Measurements from ENCODE around the gene TMEM259.

DNA sequence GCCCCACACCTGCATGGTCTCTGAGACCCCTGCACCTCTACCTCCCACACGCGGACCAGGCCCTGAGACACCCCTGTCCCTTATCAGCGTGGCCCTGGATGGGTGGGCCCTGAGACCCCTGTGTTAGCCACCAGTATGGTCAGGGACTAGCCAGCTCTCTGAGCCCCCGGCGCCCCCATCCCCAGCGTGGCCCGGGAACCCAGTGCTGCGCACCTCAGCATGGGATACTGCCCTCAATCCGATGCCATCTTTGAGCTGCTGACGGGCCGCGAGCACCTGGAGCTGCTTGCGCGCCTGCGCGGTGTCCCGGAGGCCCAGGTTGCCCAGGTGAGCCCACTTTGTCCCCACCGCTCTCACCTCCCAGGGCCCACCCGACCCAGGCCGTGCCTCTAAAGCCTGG lies 41.1 kb upstream of the TMEM259 start:
- TF ChIP-seq, protein P1, sequence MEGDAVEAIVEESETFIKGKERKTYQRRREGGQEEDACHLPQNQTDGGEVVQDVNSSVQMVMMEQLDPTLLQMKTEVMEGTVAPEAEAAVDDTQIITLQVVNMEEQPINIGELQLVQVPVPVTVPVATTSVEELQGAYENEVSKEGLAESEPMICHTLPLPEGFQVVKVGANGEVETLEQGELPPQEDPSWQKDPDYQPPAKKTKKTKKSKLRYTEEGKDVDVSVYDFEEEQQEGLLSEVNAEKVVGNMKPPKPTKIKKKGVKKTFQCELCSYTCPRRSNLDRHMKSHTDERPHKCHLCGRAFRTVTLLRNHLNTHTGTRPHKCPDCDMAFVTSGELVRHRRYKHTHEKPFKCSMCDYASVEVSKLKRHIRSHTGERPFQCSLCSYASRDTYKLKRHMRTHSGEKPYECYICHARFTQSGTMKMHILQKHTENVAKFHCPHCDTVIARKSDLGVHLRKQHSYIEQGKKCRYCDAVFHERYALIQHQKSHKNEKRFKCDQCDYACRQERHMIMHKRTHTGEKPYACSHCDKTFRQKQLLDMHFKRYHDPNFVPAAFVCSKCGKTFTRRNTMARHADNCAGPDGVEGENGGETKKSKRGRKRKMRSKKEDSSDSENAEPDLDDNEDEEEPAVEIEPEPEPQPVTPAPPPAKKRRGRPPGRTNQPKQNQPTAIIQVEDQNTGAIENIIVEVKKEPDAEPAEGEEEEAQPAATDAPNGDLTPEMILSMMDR (conservative IDR thresholded peaks at IDR 0.05; ENCODE audit: low read depth in 2 of 2) = no peak
- TF ChIP-seq POLR2AphosphoS5 (IDR thresholded peaks at IDR 0.05; ENCODE audit: low read depth) = no peak
- no peak for TF ChIP-seq EZH2 (IDR thresholded peaks at IDR 0.05; ENCODE audit: low read depth, unreplicated experiment)
- TF ChIP-seq, protein P2, sequence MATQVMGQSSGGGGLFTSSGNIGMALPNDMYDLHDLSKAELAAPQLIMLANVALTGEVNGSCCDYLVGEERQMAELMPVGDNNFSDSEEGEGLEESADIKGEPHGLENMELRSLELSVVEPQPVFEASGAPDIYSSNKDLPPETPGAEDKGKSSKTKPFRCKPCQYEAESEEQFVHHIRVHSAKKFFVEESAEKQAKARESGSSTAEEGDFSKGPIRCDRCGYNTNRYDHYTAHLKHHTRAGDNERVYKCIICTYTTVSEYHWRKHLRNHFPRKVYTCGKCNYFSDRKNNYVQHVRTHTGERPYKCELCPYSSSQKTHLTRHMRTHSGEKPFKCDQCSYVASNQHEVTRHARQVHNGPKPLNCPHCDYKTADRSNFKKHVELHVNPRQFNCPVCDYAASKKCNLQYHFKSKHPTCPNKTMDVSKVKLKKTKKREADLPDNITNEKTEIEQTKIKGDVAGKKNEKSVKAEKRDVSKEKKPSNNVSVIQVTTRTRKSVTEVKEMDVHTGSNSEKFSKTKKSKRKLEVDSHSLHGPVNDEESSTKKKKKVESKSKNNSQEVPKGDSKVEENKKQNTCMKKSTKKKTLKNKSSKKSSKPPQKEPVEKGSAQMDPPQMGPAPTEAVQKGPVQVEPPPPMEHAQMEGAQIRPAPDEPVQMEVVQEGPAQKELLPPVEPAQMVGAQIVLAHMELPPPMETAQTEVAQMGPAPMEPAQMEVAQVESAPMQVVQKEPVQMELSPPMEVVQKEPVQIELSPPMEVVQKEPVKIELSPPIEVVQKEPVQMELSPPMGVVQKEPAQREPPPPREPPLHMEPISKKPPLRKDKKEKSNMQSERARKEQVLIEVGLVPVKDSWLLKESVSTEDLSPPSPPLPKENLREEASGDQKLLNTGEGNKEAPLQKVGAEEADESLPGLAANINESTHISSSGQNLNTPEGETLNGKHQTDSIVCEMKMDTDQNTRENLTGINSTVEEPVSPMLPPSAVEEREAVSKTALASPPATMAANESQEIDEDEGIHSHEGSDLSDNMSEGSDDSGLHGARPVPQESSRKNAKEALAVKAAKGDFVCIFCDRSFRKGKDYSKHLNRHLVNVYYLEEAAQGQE (IDR thresholded peaks at IDR 0.05; ENCODE audit: unreplicated experiment) = no peak
- TF ChIP-seq NANOG (IDR thresholded peaks at IDR 0.05; ENCODE audit: borderline replicate concordance) = no peak
- no peak for TF ChIP-seq ZNF114 (CRISPR knock-in tag; IDR thresholded peaks at IDR 0.05)
- no peak for TF ChIP-seq JUNB (IDR thresholded peaks at IDR 0.05; ENCODE audit: unreplicated experiment)
- TF ChIP-seq STAT1 (IDR thresholded peaks at IDR 0.05; ENCODE audit: unreplicated experiment) = no peak
- TF ChIP-seq EZH2phosphoT487 (IDR thresholded peaks at IDR 0.05; ENCODE audit: unreplicated experiment) = no peak
- TF ChIP-seq, protein P3, sequence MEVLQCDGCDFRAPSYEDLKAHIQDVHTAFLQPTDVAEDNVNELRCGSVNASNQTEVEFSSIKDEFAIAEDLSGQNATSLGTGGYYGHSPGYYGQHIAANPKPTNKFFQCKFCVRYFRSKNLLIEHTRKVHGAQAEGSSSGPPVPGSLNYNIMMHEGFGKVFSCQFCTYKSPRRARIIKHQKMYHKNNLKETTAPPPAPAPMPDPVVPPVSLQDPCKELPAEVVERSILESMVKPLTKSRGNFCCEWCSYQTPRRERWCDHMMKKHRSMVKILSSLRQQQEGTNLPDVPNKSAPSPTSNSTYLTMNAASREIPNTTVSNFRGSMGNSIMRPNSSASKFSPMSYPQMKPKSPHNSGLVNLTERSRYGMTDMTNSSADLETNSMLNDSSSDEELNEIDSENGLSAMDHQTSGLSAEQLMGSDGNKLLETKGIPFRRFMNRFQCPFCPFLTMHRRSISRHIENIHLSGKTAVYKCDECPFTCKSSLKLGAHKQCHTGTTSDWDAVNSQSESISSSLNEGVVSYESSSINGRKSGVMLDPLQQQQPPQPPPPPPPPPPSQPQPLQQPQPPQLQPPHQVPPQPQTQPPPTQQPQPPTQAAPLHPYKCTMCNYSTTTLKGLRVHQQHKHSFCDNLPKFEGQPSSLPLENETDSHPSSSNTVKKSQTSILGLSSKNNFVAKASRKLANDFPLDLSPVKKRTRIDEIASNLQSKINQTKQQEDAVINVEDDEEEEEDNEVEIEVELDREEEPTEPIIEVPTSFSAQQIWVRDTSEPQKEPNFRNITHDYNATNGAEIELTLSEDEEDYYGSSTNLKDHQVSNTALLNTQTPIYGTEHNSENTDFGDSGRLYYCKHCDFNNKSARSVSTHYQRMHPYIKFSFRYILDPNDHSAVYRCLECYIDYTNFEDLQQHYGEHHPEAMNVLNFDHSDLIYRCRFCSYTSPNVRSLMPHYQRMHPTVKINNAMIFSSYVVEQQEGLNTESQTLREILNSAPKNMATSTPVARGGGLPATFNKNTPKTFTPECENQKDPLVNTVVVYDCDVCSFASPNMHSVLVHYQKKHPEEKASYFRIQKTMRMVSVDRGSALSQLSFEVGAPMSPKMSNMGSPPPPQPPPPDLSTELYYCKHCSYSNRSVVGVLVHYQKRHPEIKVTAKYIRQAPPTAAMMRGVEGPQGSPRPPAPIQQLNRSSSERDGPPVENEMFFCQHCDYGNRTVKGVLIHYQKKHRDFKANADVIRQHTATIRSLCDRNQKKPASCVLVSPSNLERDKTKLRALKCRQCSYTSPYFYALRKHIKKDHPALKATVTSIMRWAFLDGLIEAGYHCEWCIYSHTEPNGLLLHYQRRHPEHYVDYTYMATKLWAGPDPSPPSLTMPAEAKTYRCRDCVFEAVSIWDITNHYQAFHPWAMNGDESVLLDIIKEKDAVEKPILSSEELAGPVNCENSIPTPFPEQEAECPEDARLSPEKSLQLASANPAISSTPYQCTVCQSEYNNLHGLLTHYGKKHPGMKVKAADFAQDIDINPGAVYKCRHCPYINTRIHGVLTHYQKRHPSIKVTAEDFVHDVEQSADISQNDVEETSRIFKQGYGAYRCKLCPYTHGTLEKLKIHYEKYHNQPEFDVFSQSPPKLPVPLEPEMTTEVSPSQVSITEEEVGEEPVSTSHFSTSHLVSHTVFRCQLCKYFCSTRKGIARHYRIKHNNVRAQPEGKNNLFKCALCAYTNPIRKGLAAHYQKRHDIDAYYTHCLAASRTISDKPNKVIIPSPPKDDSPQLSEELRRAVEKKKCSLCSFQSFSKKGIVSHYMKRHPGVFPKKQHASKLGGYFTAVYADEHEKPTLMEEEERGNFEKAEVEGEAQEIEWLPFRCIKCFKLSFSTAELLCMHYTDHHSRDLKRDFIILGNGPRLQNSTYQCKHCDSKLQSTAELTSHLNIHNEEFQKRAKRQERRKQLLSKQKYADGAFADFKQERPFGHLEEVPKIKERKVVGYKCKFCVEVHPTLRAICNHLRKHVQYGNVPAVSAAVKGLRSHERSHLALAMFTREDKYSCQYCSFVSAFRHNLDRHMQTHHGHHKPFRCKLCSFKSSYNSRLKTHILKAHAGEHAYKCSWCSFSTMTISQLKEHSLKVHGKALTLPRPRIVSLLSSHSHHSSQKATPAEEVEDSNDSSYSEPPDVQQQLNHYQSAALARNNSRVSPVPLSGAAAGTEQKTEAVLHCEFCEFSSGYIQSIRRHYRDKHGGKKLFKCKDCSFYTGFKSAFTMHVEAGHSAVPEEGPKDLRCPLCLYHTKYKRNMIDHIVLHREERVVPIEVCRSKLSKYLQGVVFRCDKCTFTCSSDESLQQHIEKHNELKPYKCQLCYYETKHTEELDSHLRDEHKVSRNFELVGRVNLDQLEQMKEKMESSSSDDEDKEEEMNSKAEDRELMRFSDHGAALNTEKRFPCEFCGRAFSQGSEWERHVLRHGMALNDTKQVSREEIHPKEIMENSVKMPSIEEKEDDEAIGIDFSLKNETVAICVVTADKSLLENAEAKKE (CRISPR knock-in tag; IDR thresholded peaks at IDR 0.05) = no peak
- no peak for TF ChIP-seq CREB1 (CRISPR knock-in tag; IDR thresholded peaks at IDR 0.05; ENCODE audit: low read depth)
- TF ChIP-seq, protein P4, sequence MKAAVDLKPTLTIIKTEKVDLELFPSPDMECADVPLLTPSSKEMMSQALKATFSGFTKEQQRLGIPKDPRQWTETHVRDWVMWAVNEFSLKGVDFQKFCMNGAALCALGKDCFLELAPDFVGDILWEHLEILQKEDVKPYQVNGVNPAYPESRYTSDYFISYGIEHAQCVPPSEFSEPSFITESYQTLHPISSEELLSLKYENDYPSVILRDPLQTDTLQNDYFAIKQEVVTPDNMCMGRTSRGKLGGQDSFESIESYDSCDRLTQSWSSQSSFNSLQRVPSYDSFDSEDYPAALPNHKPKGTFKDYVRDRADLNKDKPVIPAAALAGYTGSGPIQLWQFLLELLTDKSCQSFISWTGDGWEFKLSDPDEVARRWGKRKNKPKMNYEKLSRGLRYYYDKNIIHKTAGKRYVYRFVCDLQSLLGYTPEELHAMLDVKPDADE (IDR thresholded peaks at IDR 0.05) = no peak
- TF ChIP-seq ZNF331 (CRISPR knock-in tag; IDR thresholded peaks at IDR 0.05; ENCODE audit: low read depth) = no peak

Measured in GM23338 (cell line).